Measurements from ENCODE around the gene ABCG2.

GRCh38 chr4:88093874-88094273 lies 64.6 kb downstream of the ABCG2 start:
- TF ChIP-seq TAF1 (IDR thresholded peaks at IDR 0.05; ENCODE audit: low read depth, low read length), result no peak
- TF ChIP-seq POLR2A (IDR thresholded peaks at IDR 0.05; ENCODE audit: low read depth, low read length), result no peak
